ENCODE measurements around the gene YPEL5. TPM values are rescaled to one million over a fixed set of nuclear protein-coding genes. Genes with fewer than 3 reads are reported as not detected.
A peak's percentile ranks its signal among the peaks of the same experiment; 100 is the strongest.

Gene YPEL5
- total and polyA plus RNA-seq, 4 donors: 86.1 to 139 (median 120) TPM

DNA sequence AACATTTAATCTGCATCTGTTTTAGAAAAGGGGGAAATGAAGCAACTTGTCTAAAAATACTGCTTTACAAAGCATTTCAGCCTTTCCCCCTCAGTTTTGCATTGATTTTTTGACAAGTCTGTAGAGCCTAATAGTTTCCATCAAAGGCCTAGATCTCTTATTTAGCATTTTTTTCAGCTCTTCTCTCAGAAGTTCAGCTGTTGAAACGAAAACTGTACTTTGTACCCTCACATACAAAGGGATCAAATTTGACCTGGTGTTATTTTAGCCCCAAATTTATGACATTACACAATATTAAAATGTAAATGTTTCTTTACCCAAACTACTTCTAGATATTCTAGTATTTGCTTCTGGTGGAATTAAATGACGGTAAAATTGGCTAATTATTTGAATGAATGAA lies 13.0 kb downstream of the YPEL5 start:
- no CpG with 5 or more reads among the region's 2 CpGs for WGBS (ENCODE audit: insufficient coverage)
- Histone ChIP-seq H3K36me3 (ENCODE audit: control insufficient read depth, insufficient read depth, low read length) (peaks cover 9% of the 10 kb centered on the region), H3K9me3 (ENCODE audit: control insufficient read depth, insufficient read depth, low read length) (no peaks in the 10 kb centered on the region), H3K4me3 (ENCODE audit: low read depth, low read length) (no peak overlapping the region), H3K4me1 (ENCODE audit: control insufficient read depth, insufficient read depth, low read length) (no peaks in the 10 kb centered on the region), H3K27me3 (ENCODE audit: control insufficient read depth, insufficient read depth, low read length) (no peaks in the 10 kb centered on the region), H3K27ac (ENCODE audit: low read depth, low read length) (no peak overlapping the region)
- DNase-seq (ENCODE audit: low read depth in 4 of 6, low spot score in 6 of 6): no peak

GRCh38 chr2:30161929-30162706 lies 15.3 kb downstream of the YPEL5 start:
- 83% methylated on average over 3 of the region's 7 CpGs for WGBS (ENCODE audit: insufficient coverage)
- Histone ChIP-seq H3K27ac (ENCODE audit: low read depth, low read length) (no peak overlapping the region), H3K4me1 (ENCODE audit: control insufficient read depth, insufficient read depth, low read length) (no peaks in the 10 kb centered on the region), H3K9me3 (ENCODE audit: control insufficient read depth, insufficient read depth, low read length) (no peaks in the 10 kb centered on the region), H3K36me3 (ENCODE audit: control insufficient read depth, insufficient read depth, low read length) (peaks cover 9% of the 10 kb centered on the region), H3K4me3 (ENCODE audit: low read depth, low read length) (no peak overlapping the region), H3K27me3 (ENCODE audit: control insufficient read depth, insufficient read depth, low read length) (no peaks in the 10 kb centered on the region)
- DNase-seq (ENCODE audit: low read depth in 4 of 6, low spot score in 6 of 6): no peak

DNA sequence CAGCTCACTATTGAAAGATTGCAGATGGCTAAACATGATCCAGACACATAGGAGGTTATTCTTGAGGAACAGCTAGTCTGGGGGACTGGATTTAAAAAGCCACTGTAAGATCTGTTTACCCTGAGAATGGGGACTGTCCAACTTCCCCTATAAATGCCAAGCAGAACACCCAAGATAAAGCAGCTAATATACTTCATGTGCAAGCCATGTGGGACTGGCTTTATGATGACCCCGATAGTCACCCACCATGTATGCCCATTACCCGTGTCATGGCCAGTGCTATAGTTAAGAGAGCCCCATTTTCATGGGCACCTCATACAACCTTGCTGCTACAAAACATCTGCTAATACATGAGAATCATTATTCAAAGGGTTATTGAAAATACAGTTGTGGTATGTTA lies 16.0 kb downstream of the YPEL5 start:
- no peaks in the 10 kb centered on the region for H3K27me3 ChIP-seq (ENCODE audit: control insufficient read depth, insufficient read depth, low read length)
- peaks cover 9% of the 10 kb centered on the region for H3K36me3 ChIP-seq (ENCODE audit: control insufficient read depth, insufficient read depth, low read length)
- H3K27ac ChIP-seq (ENCODE audit: low read depth, low read length): no peak overlapping the region
- H3K9me3 ChIP-seq (ENCODE audit: control insufficient read depth, insufficient read depth, low read length): no peaks in the 10 kb centered on the region
- H3K4me1 ChIP-seq (ENCODE audit: control insufficient read depth, insufficient read depth, low read length): no peaks in the 10 kb centered on the region
- WGBS (ENCODE audit: insufficient coverage): no CpG with 5 or more reads among the region's 2 CpGs
- DNase-seq (ENCODE audit: low read depth in 4 of 6, low spot score in 6 of 6): no peak
- no peak overlapping the region for H3K4me3 ChIP-seq (ENCODE audit: low read depth, low read length)

DNA sequence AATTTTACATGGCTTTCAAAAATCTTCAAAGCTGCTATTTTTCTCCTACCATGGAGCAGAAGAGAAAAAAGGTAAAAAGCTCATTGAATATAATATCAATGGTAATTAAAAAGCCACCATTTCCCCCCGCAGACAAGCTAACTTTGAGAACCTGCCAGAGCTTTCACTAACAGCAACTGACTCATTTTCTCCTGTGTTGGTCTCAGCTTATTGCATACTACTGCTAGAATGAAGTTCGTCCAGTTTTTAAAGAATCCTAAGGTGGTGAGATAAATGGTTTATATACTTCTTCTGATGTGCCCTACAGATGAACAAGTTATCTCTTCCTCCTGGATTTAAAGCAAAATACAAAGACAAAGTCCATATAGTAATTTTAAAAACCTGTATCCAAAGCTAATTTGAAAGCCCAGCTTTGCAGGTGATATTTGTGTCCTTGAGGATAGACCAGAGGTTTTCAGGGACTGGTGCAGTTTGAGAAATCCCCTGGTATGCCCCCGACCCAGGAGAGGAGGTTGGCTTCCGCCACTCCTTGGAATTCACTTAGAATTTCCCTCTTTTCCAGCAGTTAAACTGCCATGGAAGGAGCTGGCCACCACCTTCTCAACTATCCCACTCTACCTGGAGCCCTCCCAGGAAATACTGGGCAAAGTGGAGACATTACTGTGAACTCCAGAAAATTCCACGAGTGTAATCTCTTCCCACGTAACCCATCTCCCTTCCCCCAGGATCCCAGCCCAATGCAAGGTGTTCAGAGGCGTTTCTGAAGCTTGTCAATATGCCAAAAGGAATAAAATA lies 17.5 kb downstream of the YPEL5 start:
- no peak overlapping the region for H3K4me3 ChIP-seq (ENCODE audit: low read depth, low read length)
- H3K9me3 ChIP-seq (ENCODE audit: control insufficient read depth, insufficient read depth, low read length): no peaks in the 10 kb centered on the region
- H3K27ac ChIP-seq (ENCODE audit: low read depth, low read length): no peak overlapping the region
- no peaks in the 10 kb centered on the region for H3K36me3 ChIP-seq (ENCODE audit: control insufficient read depth, insufficient read depth, low read length)
- no peaks in the 10 kb centered on the region for H3K27me3 ChIP-seq (ENCODE audit: control insufficient read depth, insufficient read depth, low read length)
- no peak for DNase-seq (ENCODE audit: low read depth in 4 of 6, low spot score in 6 of 6)
- 0% methylated on average over 3 of the region's 7 CpGs for WGBS (ENCODE audit: insufficient coverage)
- H3K4me1 ChIP-seq (ENCODE audit: control insufficient read depth, insufficient read depth, low read length): no peaks in the 10 kb centered on the region

DNA sequence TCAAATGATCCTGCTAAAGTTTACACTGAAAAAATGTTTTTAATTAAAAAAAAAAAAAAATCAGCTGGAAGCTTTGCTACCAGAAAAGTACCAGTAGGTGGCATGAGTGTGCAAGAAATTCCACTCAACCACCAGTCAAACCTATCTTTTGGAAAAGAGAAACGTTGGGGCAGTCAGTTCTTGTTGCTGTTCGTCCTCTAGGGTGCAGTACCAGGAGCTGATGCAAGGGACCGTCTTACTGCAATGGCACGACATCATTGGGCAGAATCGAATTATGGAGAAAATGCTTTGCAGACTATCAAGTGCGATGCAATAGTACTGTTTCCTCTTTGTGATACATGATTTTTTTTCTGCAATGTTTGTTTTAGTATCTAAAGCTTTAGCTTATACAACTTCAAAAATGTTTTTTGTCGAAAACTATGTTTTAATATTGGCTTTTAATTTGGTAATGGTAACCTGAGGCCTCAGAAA lies 18.3 kb downstream of the YPEL5 start:
- Histone ChIP-seq H3K9me3 (ENCODE audit: control insufficient read depth, insufficient read depth, low read length) (no peaks in the 10 kb centered on the region), H3K27me3 (ENCODE audit: control insufficient read depth, insufficient read depth, low read length) (no peaks in the 10 kb centered on the region), H3K36me3 (ENCODE audit: control insufficient read depth, insufficient read depth, low read length) (no peaks in the 10 kb centered on the region), H3K4me3 (ENCODE audit: low read depth, low read length) (no peak overlapping the region), H3K4me1 (ENCODE audit: control insufficient read depth, insufficient read depth, low read length) (no peaks in the 10 kb centered on the region), H3K27ac (ENCODE audit: low read depth, low read length) (no peak overlapping the region)
- DNase-seq (ENCODE audit: low read depth in 4 of 6, low spot score in 6 of 6): peak; percentile 47 to 94 (median 60)
- 0% methylated on average over 2 of the region's 7 CpGs for WGBS (ENCODE audit: insufficient coverage)

- Histone ChIP-seq H3K4me3 (ENCODE audit: low read depth, low read length) (no peak overlapping the region), H3K4me1 (ENCODE audit: control insufficient read depth, insufficient read depth, low read length) (no peaks in the 10 kb centered on the region), H3K36me3 (ENCODE audit: control insufficient read depth, insufficient read depth, low read length) (no peaks in the 10 kb centered on the region), H3K9me3 (ENCODE audit: control insufficient read depth, insufficient read depth, low read length) (no peaks in the 10 kb centered on the region), H3K27ac (ENCODE audit: low read depth, low read length) (no peak overlapping the region), H3K27me3 (ENCODE audit: control insufficient read depth, insufficient read depth, low read length) (no peaks in the 10 kb centered on the region)
- 40% methylated on average over 1 of the region's 4 CpGs for WGBS (ENCODE audit: insufficient coverage)
- DNase-seq (ENCODE audit: low read depth in 4 of 6, low spot score in 6 of 6): peak in 1 of 6 donors; percentile 40
These were observed 18.8 kb downstream of the YPEL5 start for GRCh38 chr2:30165617-30166016.

DNA sequence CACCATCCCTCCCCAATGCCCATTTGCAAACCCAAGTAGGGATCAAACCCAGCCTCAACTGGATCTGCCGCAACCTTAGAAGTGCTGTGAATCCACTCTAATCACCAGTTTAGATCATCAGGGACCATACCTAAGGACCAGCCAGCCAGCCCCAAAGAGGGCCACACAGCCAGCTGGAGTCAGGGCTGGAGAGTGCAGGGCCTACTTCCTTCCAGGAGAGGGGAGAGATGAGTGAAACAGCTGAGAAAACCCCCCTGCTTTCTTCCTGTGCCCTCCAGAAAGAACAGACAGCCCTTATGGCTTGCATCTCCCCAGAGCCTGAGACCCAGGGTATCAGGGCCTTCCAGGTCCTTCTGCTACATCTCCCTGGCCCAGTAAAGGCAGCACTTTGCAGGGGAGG lies 25.8 kb downstream of the YPEL5 start:
- Histone ChIP-seq H3K27me3 (ENCODE audit: control insufficient read depth, insufficient read depth, low read length) (no peaks in the 10 kb centered on the region), H3K27ac (ENCODE audit: low read depth, low read length) (no peak overlapping the region), H3K4me3 (ENCODE audit: low read depth, low read length) (no peak overlapping the region), H3K36me3 (ENCODE audit: control insufficient read depth, insufficient read depth, low read length) (no peaks in the 10 kb centered on the region), H3K4me1 (ENCODE audit: control insufficient read depth, insufficient read depth, low read length) (no peaks in the 10 kb centered on the region), H3K9me3 (ENCODE audit: control insufficient read depth, insufficient read depth, low read length) (no peaks in the 10 kb centered on the region)
- WGBS (ENCODE audit: insufficient coverage): 100% methylated on average over 1 of the region's 1 CpG
- no peak for DNase-seq (ENCODE audit: low read depth in 4 of 6, low spot score in 6 of 6)

GRCh38 chr2:30177440-30177839 lies 30.6 kb downstream of the YPEL5 start:
- H3K27me3 ChIP-seq (ENCODE audit: control insufficient read depth, insufficient read depth, low read length): no peaks in the 10 kb centered on the region
- no peak for DNase-seq (ENCODE audit: low read depth in 4 of 6, low spot score in 6 of 6)
- no peak overlapping the region for H3K27ac ChIP-seq (ENCODE audit: low read depth, low read length)
- H3K4me3 ChIP-seq (ENCODE audit: low read depth, low read length): no peak overlapping the region
- WGBS (ENCODE audit: insufficient coverage): 89% methylated on average over 2 of the region's 3 CpGs
- no peaks in the 10 kb centered on the region for H3K4me1 ChIP-seq (ENCODE audit: control insufficient read depth, insufficient read depth, low read length)
- H3K36me3 ChIP-seq (ENCODE audit: control insufficient read depth, insufficient read depth, low read length): no peaks in the 10 kb centered on the region
- H3K9me3 ChIP-seq (ENCODE audit: control insufficient read depth, insufficient read depth, low read length): no peaks in the 10 kb centered on the region

DNA sequence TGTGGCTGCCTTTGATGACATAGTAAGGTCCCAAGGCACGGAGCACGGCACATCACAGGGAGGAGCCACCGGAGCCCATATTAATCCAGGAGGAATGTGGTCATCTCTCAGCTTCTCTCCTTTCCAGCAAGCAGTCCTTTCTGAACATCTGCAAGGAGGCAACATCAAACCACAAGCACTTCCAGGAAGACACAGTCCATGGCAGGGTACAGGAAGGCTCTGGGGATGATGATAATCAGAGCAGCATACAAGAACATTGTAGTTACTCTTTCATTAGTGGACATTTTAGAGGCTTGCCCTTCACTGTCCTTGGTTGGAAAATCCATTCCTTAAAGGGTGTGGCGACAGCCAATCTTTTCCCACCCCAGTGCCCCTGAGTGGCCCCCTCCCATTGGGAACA lies 31.1 kb downstream of the YPEL5 start:
- no peaks in the 10 kb centered on the region for H3K27me3 ChIP-seq (ENCODE audit: control insufficient read depth, insufficient read depth, low read length)
- no peak overlapping the region for H3K4me3 ChIP-seq (ENCODE audit: low read depth, low read length)
- WGBS (ENCODE audit: insufficient coverage): 93% methylated on average over 4 of the region's 4 CpGs
- no peaks in the 10 kb centered on the region for H3K4me1 ChIP-seq (ENCODE audit: control insufficient read depth, insufficient read depth, low read length)
- no peaks in the 10 kb centered on the region for H3K9me3 ChIP-seq (ENCODE audit: control insufficient read depth, insufficient read depth, low read length)
- no peak overlapping the region for H3K27ac ChIP-seq (ENCODE audit: low read depth, low read length)
- H3K36me3 ChIP-seq (ENCODE audit: control insufficient read depth, insufficient read depth, low read length): no peaks in the 10 kb centered on the region
- DNase-seq (ENCODE audit: low read depth in 4 of 6, low spot score in 6 of 6): no peak
